A549 (cell line): Measurements from ENCODE around the gene HAUS1.

Experiments used
- BCL3 ChIP-seq: fragments of >200 bp; sonication (Bioruptor Twin); formaldehyde crosslinking; IDR thresholded peaks from 3 replicates; pipeline ENCODE4 v1.6.1; 2016
- CTCF ChIP-seq: fragments of >200 bp; sonication (Bioruptor Twin); formaldehyde crosslinking; IDR thresholded peaks from 3 replicates; pipeline ENCODE4 v1.5.1; 2016
- E2F6 ChIP-seq: IDR thresholded peaks from 2 replicates; pipeline ENCODE4 v1.6.1; 2012; ENCODE audit warnings: low read depth, borderline replicate concordance
- ELK1 ChIP-seq: fragments of 150-350 bp; IDR thresholded peaks from 2 replicates; pipeline ENCODE4 v1.6.1; 2014; ENCODE audit warnings: low read depth, mild to moderate bottlenecking, low read length
- HOXA7 ChIP-seq: fragments of 250-450 bp; sonication (Bioruptor Pico); IDR thresholded peaks from 2 replicates; pipeline ENCODE4 v1.5.0; 2020; ENCODE audit warnings: mild to moderate bottlenecking, moderate library complexity
- POLR2AphosphoS2 ChIP-seq: conservative IDR thresholded peaks from 2 replicates; pipeline ENCODE4 v1.6.1; 2012; ENCODE audit warnings: low read length, improper control_type of control experiment, inconsistent platforms
- RAD21 ChIP-seq, 2 experiments: fragments of >200 bp in 1 of 2; sonication (Bioruptor Twin) in 1 of 2; formaldehyde crosslinking in 1 of 2; IDR thresholded peaks in 1 of 2; conservative IDR thresholded peaks in 1 of 2; 2 replicates in 1 of 2; 3 replicates in 1 of 2; pipeline ENCODE4 v1.6.1; 2012 to 2018; ENCODE audit warnings: inconsistent platforms in 1 of 2
- ZC3H11A ChIP-seq: fragments of 450-650 bp; IDR thresholded peaks from 2 replicates; pipeline ENCODE4 v1.6.1; 2014; ENCODE audit warnings: antibody characterized with exemption, mild to moderate bottlenecking

GRCh38 chr18:46062781-46063180 lies 41.4 kb upstream of the HAUS1 start:
- TF ChIP-seq HOXA7 (no peak), RAD21 (conservative IDR thresholded peaks at IDR 0.05 in 1 of 2, IDR thresholded peaks at IDR 0.05 in 1 of 2) (no peak), ELK1 (no peak), POLR2AphosphoS2 (no peak), ZC3H11A (no peak), BCL3 (no peak), CTCF (no peak), E2F6 (no peak)
